ENCODE data around the gene PARD3.

PARD3 gene

GRCh38 chr10:34824870-34825269 is 9.8 kb upstream of the PARD3 start:
- DNase-seq (ENCODE audit: low read depth in 2 of 2): no peak

GRCh38 chr10:34821587-34822585 is 6.8 kb upstream of the PARD3 start:
- no peak for DNase-seq (ENCODE audit: low read depth in 2 of 2)

- no peak for DNase-seq (ENCODE audit: low read depth in 2 of 2)
Observed at GRCh38 chr10:34817586-34817985, 2.5 kb upstream of the PARD3 start.

- DNase-seq (ENCODE audit: low read depth in 2 of 2): no peak
Observed at GRCh38 chr10:34817054-34817453, 2.0 kb upstream of the PARD3 start.

GRCh38 chr10:34816501-34817002 is 1.5 kb upstream of the PARD3 start:
- no peak for DNase-seq (ENCODE audit: low read depth in 2 of 2)

GRCh38 chr10:34816085-34816496 is 995 bp upstream of the PARD3 start:
- DNase-seq (ENCODE audit: low read depth in 2 of 2): no peak

- DNase-seq (ENCODE audit: low read depth in 2 of 2): no peak
Observed at GRCh38 chr10:34814913-34815184, 247 bp downstream of the PARD3 start.

GRCh38 chr10:34814223-34814912 is 728 bp downstream of the PARD3 start:
- DNase-seq (ENCODE audit: low read depth in 2 of 2): no peak

GRCh38 chr10:34813626-34814222 is 1.4 kb downstream of the PARD3 start:
- no peak for DNase-seq (ENCODE audit: low read depth in 2 of 2)

- DNase-seq (ENCODE audit: low read depth in 2 of 2): no peak
Observed at GRCh38 chr10:34812771-34813170, 2.3 kb downstream of the PARD3 start.

- no peak for DNase-seq (ENCODE audit: low read depth in 2 of 2)
Observed at GRCh38 chr10:34811968-34812514, 3.1 kb downstream of the PARD3 start.

- no peak for DNase-seq (ENCODE audit: low read depth in 2 of 2)
Observed at GRCh38 chr10:34811126-34811967, 3.7 kb downstream of the PARD3 start.

GRCh38 chr10:34809796-34810195 is 5.3 kb downstream of the PARD3 start:
- DNase-seq (ENCODE audit: low read depth in 2 of 2): no peak

- DNase-seq (ENCODE audit: low read depth in 2 of 2): no peak
Observed at GRCh38 chr10:34808801-34809745, 6.0 kb downstream of the PARD3 start.

GRCh38 chr10:34808336-34808735 is 6.8 kb downstream of the PARD3 start:
- DNase-seq (ENCODE audit: low read depth in 2 of 2): no peak

- DNase-seq (ENCODE audit: low read depth in 2 of 2): no peak
Observed at GRCh38 chr10:34804306-34804705, 10.8 kb downstream of the PARD3 start.

- no peak for DNase-seq (ENCODE audit: low read depth in 2 of 2)
Observed at GRCh38 chr10:34802692-34803091, 12.4 kb downstream of the PARD3 start.

- no peak for DNase-seq (ENCODE audit: low read depth in 2 of 2)
Observed at GRCh38 chr10:34801097-34801733, 13.9 kb downstream of the PARD3 start.

GRCh38 chr10:34800624-34801023 is 14.5 kb downstream of the PARD3 start:
- no peak for DNase-seq (ENCODE audit: low read depth in 2 of 2)

GRCh38 chr10:34798654-34799053 is 16.4 kb downstream of the PARD3 start:
- no peak for DNase-seq (ENCODE audit: low read depth in 2 of 2)
